ENCODE data around the gene AIRE. TPM values are rescaled to one million over a fixed set of nuclear protein-coding genes. Genes with fewer than 3 reads are reported as not detected.

The AIRE gene
- total and polyA plus RNA-seq, 2 donors from 2014 or later: 0.09 to 0.25 TPM

- H3K9ac ChIP-seq (ENCODE audit: low read length in 3 of 3): peak overlapping the region in 2 of 3 donors; percentile 44 to 61
- FAIRE-seq (no peak), DNase-seq (peak in 4 of 5 donors; percentile 78 to 89 (median 84))
- no peaks in the 10 kb centered on the region for H3K27me3 ChIP-seq (ENCODE audit: control insufficient read depth, insufficient read depth, low read length)
- H3K36me3 ChIP-seq (ENCODE audit: control insufficient read depth in 2 of 3, insufficient read depth in 3 of 3, low read length in 3 of 3): peaks cover 0 to 6% (median 4%) of the 10 kb centered on the region in 3 donors
- intact Hi-C loops (cut with DNase I): no loop called here
- peak overlapping the region in 1 of 3 donors; percentile 32 for H3K4me3 ChIP-seq (ENCODE audit: low read length in 3 of 3)
- H3K4me1 ChIP-seq (ENCODE audit: control insufficient read depth in 2 of 3, insufficient read depth in 2 of 3, low read depth in 1 of 3, low read length in 3 of 3): peaks cover 0 to 47% (median 27%) of the 10 kb centered on the region in 3 donors
- peak; percentile 60 for TF ChIP-seq CTCF (IDR thresholded peaks at IDR 0.05; ENCODE audit: borderline replicate concordance, extremely low read depth, insufficient read depth)
- peak overlapping the region; percentile 89 to 94 for H3K27ac ChIP-seq (ENCODE audit: low read depth in 2 of 2, low read length in 2 of 2)
- H3K9me3 ChIP-seq (ENCODE audit: control insufficient read depth in 2 of 3, insufficient read depth in 1 of 3, low read length in 3 of 3): no peaks in the 10 kb centered on the region
Measured at GRCh38 chr21:44304877-44305293, 19.2 kb downstream of the AIRE start.

GRCh38 chr21:44305691-44306090 lies 20.0 kb downstream of the AIRE start:
- no peaks in the 10 kb centered on the region for H3K9me3 ChIP-seq (ENCODE audit: control insufficient read depth in 2 of 3, insufficient read depth in 1 of 3, low read length in 3 of 3)
- TF ChIP-seq CTCF (IDR thresholded peaks at IDR 0.05; ENCODE audit: borderline replicate concordance, extremely low read depth, insufficient read depth): no peak
- H3K36me3 ChIP-seq (ENCODE audit: control insufficient read depth in 2 of 3, insufficient read depth in 3 of 3, low read length in 3 of 3): peaks cover 0 to 8% (median 4%) of the 10 kb centered on the region in 3 donors
- DNase-seq (no peak), FAIRE-seq (no peak)
- no peaks in the 10 kb centered on the region for H3K27me3 ChIP-seq (ENCODE audit: control insufficient read depth, insufficient read depth, low read length)
- H3K4me3 ChIP-seq (ENCODE audit: low read length in 3 of 3): peak overlapping the region in 1 of 3 donors; percentile 8
- peaks cover 0 to 46% (median 27%) of the 10 kb centered on the region in 3 donors for H3K4me1 ChIP-seq (ENCODE audit: control insufficient read depth in 2 of 3, insufficient read depth in 2 of 3, low read depth in 1 of 3, low read length in 3 of 3)
- H3K9ac ChIP-seq (ENCODE audit: low read length in 3 of 3): peak overlapping the region in 1 of 3 donors; percentile 61
- intact Hi-C loops (cut with DNase I): no loop called here
- H3K27ac ChIP-seq (ENCODE audit: low read depth in 2 of 2, low read length in 2 of 2): peak overlapping the region; percentile 89 to 94

GRCh38 chr21:44306936-44307704 lies 21.4 kb downstream of the AIRE start:
- Histone ChIP-seq H3K27ac (ENCODE audit: low read depth in 2 of 2, low read length in 2 of 2) (peak overlapping the region; percentile 43 to 60), H3K36me3 (ENCODE audit: control insufficient read depth in 2 of 3, insufficient read depth in 3 of 3, low read length in 3 of 3) (peaks cover 5 to 18% (median 16%) of the 10 kb centered on the region in 3 donors), H3K4me3 (ENCODE audit: low read length in 3 of 3) (no peak overlapping the region), H3K4me1 (ENCODE audit: control insufficient read depth in 2 of 3, insufficient read depth in 2 of 3, low read depth in 1 of 3, low read length in 3 of 3) (peaks cover 0 to 34% (median 26%) of the 10 kb centered on the region in 3 donors), H3K27me3 (ENCODE audit: control insufficient read depth, insufficient read depth, low read length) (no peaks in the 10 kb centered on the region), H3K9me3 (ENCODE audit: control insufficient read depth in 2 of 3, insufficient read depth in 1 of 3, low read length in 3 of 3) (no peaks in the 10 kb centered on the region), H3K9ac (ENCODE audit: low read length in 3 of 3) (peak overlapping the region in 1 of 3 donors; percentile 40)
- TF ChIP-seq CTCF (IDR thresholded peaks at IDR 0.05; ENCODE audit: borderline replicate concordance, extremely low read depth, insufficient read depth): no peak
- intact Hi-C loops (cut with DNase I): no loop called here
- FAIRE-seq: no peak
- DNase-seq: peak in 2 of 5 donors; percentile 21 to 38
